HG03520 (cell line): Measurements from ENCODE around the gene ADAM11.
"Not testable (repeated sequence)": the region's sequence is repeated elsewhere in the genome, so short reads cannot be mapped to it uniquely, and the experiment has no call there.

ENCODE experiments used
- ATAC-seq: cut with Tn5 transposase; IDR thresholded peaks from one replicate; pipeline ENCODE4 v1.9.1; 2021; ENCODE audit warnings: mild to moderate bottlenecking, moderate library complexity; ENCODE audit not compliant: unreplicated experiment

The ADAM11 gene

GRCh38 chr17:44758414-44759085 is at the start of gene ADAM11:
Gene ADAM11, plus strand, starts transcription at chr17:44758988. Its CDS starts 212 bp downstream, at chr17:44759200.
- ATAC-seq: no peak

- no peak for ATAC-seq
Measured at GRCh38 chr17:44719444-44719843, 39.3 kb upstream of the ADAM11 start.

- ATAC-seq: no peak
Measured at GRCh38 chr17:44722254-44722653, 36.5 kb upstream of the ADAM11 start.

GRCh38 chr17:44726121-44726520 is 32.7 kb upstream of the ADAM11 start:
- not testable (repeated sequence) for ATAC-seq

- ATAC-seq: no peak
Measured at GRCh38 chr17:44733753-44734152, 25.0 kb upstream of the ADAM11 start.

- no peak for ATAC-seq
Measured at GRCh38 chr17:44734272-44734671, 24.5 kb upstream of the ADAM11 start.

GRCh38 chr17:44736551-44737240 is 22.1 kb upstream of the ADAM11 start:
- ATAC-seq: no peak

- ATAC-seq: no peak
Measured at GRCh38 chr17:44738214-44738906, 20.4 kb upstream of the ADAM11 start.

- ATAC-seq: no peak
Measured at GRCh38 chr17:44741316-44741715, 17.5 kb upstream of the ADAM11 start.

- no peak for ATAC-seq
Measured at GRCh38 chr17:44745301-44745700, 13.5 kb upstream of the ADAM11 start.

GRCh38 chr17:44745738-44746137 is 13.1 kb upstream of the ADAM11 start:
- not testable (repeated sequence) for ATAC-seq

GRCh38 chr17:44747566-44747965 is 11.2 kb upstream of the ADAM11 start:
- no peak for ATAC-seq

GRCh38 chr17:44749076-44749979 is 9.5 kb upstream of the ADAM11 start:
- no peak for ATAC-seq

- ATAC-seq: no peak
Measured at GRCh38 chr17:44749980-44750318, 8.8 kb upstream of the ADAM11 start.

- no peak for ATAC-seq
Measured at GRCh38 chr17:44751331-44751730, 7.5 kb upstream of the ADAM11 start.

GRCh38 chr17:44751806-44752205 is 7.0 kb upstream of the ADAM11 start:
- ATAC-seq: no peak

GRCh38 chr17:44752953-44753861 is 5.6 kb upstream of the ADAM11 start:
- ATAC-seq: no peak

GRCh38 chr17:44754276-44754675 is 4.5 kb upstream of the ADAM11 start:
- no peak for ATAC-seq

- ATAC-seq: not testable (repeated sequence)
Measured at GRCh38 chr17:44755180-44755579, 3.6 kb upstream of the ADAM11 start.
